ENCODE results near the gene DPYD.

DPYD gene

DNA sequence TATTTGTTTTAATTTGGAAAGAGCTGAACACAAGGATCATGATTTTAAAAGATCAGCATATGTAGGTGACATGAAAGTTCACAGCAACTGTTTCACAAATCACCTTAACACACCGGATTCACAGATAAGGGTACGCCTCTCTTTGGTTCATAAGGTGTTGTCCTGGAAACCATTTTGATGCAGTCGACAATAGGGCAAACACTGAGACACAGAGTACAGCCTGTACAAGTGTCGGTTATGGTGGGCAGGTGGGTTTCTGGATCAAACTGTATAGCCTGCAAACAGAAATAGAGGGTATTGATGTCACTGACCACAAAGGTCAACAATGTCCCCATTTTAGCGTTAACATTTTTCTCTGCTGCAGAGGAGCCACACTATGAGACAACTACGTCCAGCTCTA, 842.0 kb downstream of the DPYD start:
- TF ChIP-seq, protein P1, sequence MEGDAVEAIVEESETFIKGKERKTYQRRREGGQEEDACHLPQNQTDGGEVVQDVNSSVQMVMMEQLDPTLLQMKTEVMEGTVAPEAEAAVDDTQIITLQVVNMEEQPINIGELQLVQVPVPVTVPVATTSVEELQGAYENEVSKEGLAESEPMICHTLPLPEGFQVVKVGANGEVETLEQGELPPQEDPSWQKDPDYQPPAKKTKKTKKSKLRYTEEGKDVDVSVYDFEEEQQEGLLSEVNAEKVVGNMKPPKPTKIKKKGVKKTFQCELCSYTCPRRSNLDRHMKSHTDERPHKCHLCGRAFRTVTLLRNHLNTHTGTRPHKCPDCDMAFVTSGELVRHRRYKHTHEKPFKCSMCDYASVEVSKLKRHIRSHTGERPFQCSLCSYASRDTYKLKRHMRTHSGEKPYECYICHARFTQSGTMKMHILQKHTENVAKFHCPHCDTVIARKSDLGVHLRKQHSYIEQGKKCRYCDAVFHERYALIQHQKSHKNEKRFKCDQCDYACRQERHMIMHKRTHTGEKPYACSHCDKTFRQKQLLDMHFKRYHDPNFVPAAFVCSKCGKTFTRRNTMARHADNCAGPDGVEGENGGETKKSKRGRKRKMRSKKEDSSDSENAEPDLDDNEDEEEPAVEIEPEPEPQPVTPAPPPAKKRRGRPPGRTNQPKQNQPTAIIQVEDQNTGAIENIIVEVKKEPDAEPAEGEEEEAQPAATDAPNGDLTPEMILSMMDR (IDR thresholded peaks at IDR 0.05; ENCODE audit: low read depth, low read length), result no peak
- in situ Hi-C loops (cut with HindIII; ENCODE audit: low sequenced_read_pairs), result no loop called here
- no peak for DNase-seq (ENCODE audit: low read depth, low spot score)
- H3K4me3 ChIP-seq (ENCODE audit: low read depth, low read length), result no peak overlapping the region

DNA sequence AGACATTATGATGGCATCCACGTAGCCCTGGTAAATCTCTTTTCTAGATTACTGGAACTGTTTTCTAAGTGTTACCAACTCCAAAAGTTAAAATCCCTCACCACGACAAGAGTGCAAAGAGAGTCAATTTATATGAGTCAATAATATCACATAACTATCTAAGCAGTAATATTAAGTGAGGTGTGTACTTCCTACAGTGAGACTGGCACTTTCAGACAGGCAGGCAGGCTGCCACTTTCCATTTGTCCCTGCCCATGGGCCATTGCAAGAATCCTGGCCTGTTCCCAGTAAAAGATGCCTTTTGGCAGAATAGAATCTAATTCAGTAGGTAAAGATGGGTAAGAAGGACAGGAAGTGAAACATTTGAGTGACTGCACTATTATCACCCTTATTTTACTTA, 843.6 kb downstream of the DPYD start:
- H3K4me3 ChIP-seq (ENCODE audit: low read depth, low read length), result no peak overlapping the region
- DNase-seq (ENCODE audit: low read depth, low spot score), result no peak
- TF ChIP-seq, protein P1 (IDR thresholded peaks at IDR 0.05; ENCODE audit: low read depth, low read length), result no peak
- in situ Hi-C loops (cut with HindIII; ENCODE audit: low sequenced_read_pairs), result no loop called here

DNA sequence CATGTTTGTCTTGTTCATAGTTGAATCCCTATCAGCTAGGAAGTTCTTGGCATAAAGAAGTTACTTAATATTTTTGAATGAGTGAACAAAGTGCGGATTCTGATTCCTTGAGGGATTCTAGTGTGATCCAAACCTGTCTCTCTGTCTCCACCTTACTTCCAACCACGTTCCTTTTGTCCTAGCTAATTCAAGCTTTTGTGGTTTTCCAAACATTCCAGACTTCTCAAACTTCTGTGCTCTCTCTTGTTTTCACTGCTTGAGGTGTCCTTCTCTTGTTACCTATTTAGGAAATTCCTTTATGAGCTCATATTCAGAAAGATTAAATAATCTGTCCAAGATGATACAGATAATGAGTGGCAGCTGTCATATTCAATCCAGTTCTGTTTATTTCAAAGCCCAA, 846.1 kb downstream of the DPYD start:
- TF ChIP-seq, protein P1 (IDR thresholded peaks at IDR 0.05; ENCODE audit: low read depth, low read length), result no peak
- in situ Hi-C loops (cut with HindIII; ENCODE audit: low sequenced_read_pairs), result no loop called here
- DNase-seq (ENCODE audit: low read depth, low spot score), result no peak
- H3K4me3 ChIP-seq (ENCODE audit: low read depth, low read length), result no peak overlapping the region

DNA sequence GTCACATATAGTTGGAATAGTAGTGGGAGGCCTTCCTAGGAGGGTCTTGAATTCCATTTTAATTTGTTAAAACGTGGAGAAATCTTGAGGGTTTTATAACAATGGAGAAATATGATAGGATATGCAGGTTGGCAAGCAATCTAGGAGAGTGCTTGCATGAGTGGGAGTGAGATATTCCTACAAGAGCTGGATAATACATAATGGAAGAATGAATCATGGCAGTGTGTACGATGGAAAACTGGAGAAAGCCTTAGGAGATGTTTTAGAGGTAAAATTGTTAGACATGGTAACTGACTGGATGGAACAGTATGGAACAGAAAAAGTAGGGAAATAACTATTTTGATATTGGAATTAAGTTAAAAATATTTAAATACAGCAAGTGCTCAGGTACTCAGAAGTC, 846.9 kb downstream of the DPYD start:
- TF ChIP-seq, protein P1 (IDR thresholded peaks at IDR 0.05; ENCODE audit: low read depth, low read length), result no peak
- no peak for DNase-seq (ENCODE audit: low read depth, low spot score)
- in situ Hi-C loops (cut with HindIII; ENCODE audit: low sequenced_read_pairs), result no loop called here
- no peak overlapping the region for H3K4me3 ChIP-seq (ENCODE audit: low read depth, low read length)

DNA sequence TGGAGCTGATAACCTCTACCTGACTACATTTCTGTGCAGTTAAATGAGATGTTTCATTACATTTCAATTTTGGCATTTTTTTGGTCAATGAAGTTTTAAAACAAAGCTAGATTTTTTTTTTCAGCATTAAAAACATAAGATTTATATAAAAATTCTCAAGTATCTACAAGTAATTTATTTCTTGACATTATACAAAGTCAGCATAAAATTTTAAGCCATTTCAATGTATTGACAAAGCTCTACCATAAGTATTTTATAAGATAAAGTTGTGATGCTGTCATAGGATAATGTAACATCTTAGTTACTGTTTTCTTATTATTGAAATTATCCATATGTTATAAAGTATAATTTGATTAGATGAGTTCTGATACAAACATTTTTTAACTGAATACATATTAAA, 847.7 kb downstream of the DPYD start:
- TF ChIP-seq, protein P1 (IDR thresholded peaks at IDR 0.05; ENCODE audit: low read depth, low read length), result no peak
- DNase-seq (ENCODE audit: low read depth, low spot score), result no peak
- H3K4me3 ChIP-seq (ENCODE audit: low read depth, low read length), result no peak overlapping the region
- in situ Hi-C loops (cut with HindIII; ENCODE audit: low sequenced_read_pairs), result no loop called here

DNA sequence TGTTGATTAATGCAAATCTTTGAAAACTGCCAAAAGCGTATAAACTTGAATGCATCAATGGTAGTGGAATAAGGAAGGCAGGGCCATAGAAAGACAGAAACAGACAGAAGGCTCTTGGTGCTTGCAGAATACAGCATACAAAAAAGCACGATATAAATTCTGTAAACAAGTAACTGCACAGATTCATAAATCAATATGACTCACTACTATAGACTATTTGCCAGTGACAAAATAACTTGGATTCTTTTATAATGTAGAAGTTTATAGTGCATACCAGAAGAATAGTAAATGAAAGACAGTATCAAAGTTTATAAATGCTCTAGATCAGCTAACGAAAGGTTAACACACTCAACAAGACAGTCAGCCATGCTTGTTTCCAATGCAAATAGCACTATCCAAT, 849.7 kb downstream of the DPYD start:
- no peak for DNase-seq (ENCODE audit: low read depth, low spot score)
- TF ChIP-seq, protein P1 (IDR thresholded peaks at IDR 0.05; ENCODE audit: low read depth, low read length), result no peak
- in situ Hi-C loops (cut with HindIII; ENCODE audit: low sequenced_read_pairs), result no loop called here

DNA sequence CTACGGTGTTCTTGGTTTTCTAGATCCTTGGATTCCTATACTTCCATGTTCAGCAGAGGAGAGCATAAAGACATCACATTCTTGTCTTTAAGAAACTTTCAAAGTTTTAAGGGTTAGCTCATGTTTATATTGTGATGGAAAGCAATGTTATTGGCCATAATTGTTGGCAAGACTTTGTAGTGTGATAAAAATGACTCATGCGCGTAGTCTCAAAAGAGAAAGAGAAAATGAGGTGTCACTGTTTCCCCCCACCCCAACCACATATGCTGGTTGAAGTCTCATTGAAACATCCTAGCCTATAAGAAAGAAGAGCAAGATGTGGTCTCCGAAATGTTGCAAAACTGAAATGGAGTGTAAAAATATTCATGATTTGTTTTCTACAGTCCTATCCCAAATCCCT, 850.5 kb downstream of the DPYD start:
- no peak for DNase-seq (ENCODE audit: low read depth, low spot score)
- in situ Hi-C loops (cut with HindIII; ENCODE audit: low sequenced_read_pairs), result no loop called here
- H3K4me3 ChIP-seq (ENCODE audit: low read depth, low read length), result no peak overlapping the region
- TF ChIP-seq, protein P1 (IDR thresholded peaks at IDR 0.05; ENCODE audit: low read depth, low read length), result no peak

More for the DNA sequence above, 849.7 kb downstream of the DPYD start:
- no peak overlapping the region for H3K4me3 ChIP-seq (ENCODE audit: low read depth, low read length)
